ENCODE measurements around the gene TBC1D22A.

The TBC1D22A gene

GRCh38 chr22:47020166-47020565 lies 257.7 kb downstream of the TBC1D22A start:
- no peak for DNase-seq

DNA sequence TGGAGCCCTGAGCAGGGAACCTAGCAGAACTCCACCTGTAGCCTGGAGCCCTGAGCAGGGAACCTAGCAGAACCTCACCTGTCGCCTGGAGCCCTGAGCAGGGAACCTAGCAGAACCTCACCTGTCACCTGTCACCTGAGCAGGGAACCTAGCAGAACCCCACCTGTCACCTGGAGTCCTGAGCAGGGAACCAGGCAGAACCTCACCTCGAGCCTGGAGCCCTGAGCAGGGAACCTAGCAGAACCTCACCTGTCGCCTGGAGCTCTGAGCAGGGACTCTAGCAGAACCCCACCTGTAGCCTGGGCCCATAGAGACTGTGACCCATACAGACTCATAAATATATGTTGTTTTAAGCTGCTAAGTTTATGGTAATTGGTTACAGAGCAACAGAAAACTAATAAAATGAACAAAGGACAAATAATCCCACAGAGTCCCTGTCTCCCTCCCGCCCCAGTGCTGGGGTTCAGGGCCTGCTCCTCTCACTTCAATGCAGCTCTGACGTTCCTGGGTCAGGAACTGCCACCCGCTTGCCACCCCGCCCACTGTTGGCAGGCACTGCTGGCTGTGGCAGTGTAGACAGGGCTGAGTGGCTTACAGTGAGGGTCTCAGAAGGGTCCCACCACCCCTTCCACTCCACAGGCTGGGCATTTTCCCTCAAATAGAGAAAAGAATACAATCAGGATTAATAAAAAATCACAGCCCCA lies 259.1 kb downstream of the TBC1D22A start:
- DNase-seq = no peak

- DNase-seq = no peak
Observed at GRCh38 chr22:47022075-47022473, 259.6 kb downstream of the TBC1D22A start.

DNA sequence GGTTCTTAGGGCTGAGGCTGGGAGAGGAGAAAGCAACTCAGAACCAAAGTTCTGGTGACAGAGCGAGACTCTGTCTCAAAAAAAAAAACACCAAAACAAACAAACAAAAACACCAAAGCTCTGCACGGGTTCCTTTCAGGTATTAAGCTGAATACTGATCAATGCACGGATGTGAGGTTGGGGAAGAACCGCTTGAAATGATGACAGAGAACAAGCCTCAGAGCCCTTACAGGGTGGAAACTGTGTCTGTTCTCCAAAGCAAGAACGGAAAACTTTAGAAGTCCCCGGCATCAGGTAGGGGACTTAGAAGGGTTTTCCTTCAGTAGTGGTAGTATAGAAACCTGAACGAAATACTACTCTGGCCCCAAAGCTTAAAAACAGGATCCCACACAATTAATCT lies 260.0 kb downstream of the TBC1D22A start:
- DNase-seq = no peak

DNA sequence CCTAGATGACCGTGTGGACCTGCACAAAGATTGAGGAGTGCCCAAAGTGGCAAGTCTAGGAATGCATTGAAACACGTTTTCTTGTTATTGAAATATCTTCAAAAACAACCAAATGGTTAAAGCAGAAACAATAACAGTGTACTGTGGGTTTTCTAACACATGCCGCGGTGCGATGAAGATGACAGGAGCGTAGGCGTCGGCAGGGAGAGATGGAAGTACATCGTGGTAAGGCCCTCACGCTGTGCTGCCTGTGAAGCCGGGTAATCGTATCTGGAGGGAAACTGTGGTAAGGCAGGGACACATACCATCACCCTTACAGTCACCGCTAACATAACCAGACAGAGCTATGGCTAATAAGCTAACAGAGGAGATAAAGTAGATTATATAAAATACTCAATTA lies 261.4 kb downstream of the TBC1D22A start:
- DNase-seq = no peak

GRCh38 chr22:47027766-47028165 lies 265.3 kb downstream of the TBC1D22A start:
- no peak for DNase-seq

GRCh38 chr22:47029244-47030074 lies 267.0 kb downstream of the TBC1D22A start:
- DNase-seq = no peak

DNA sequence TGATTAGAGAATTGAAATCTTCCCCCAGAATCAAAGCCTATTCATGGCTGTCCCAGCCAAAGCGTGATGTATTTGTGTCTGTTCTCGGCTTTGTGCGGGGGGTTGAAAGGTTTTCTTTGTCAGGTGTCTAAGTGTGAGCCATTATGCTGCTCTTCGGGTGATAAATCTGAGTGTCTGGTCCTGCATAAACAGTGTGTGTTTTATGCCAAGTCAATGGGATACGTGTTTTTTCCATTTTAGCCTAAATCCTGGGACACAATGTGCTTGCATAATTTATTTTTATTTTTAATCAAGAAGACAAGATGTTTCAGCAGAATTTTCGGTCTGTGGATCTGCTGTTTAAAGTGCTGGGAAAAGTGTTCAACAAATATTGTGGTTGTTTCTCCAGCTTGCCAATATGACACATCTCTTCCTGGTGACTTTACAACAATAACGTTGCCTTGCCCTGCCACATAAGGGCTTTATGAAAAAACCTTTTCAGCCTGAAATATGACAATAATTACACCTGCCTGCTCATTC lies 267.8 kb downstream of the TBC1D22A start:
- DNase-seq = no peak

GRCh38 chr22:47030881-47031627 lies 268.6 kb downstream of the TBC1D22A start:
- no peak for DNase-seq

GRCh38 chr22:47031628-47031915 lies 269.1 kb downstream of the TBC1D22A start:
- DNase-seq = no peak

DNA sequence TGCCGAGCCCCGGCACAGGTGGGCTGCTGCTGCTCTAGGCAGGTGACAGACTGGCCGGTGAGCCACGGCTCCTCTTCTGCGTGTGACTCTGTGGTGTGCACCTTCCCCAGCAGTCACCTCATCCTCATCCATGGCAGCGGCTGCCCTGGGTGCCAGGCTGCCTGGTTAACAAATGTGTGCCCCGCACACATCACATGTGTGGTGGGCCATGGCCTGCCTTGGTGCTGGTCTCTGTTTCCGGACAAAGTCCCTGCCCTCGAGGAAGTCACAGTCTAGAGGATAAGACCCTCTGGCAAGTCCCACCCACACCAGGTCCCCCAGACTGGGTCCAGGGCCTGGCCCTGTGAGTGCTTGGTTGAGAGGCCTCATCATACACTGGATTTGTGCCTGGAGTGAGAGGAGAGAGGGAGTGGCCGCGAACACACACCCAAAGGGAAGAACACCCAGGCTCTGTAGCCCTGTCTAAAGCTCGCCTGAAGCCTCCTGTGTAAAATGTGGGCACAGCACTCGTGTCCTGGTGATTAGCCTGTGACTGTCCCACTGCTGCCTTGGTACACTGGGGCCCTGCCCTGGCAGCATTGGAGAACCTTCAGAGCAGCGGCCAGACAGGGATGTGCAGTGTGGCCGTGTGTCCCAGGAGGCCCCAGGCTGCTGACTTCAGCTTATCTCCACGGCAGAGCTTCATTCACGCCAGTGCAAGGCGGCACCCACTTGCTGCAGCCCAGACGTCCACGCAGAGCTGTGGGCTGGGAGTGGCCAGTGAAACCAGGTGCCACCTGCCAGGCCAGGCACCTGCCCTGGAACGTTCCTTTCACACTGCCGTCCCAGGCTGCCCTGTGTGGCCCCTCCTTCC lies 269.9 kb downstream of the TBC1D22A start:
- DNase-seq = no peak

GRCh38 chr22:47032956-47033647 lies 270.7 kb downstream of the TBC1D22A start:
- DNase-seq = no peak

DNA sequence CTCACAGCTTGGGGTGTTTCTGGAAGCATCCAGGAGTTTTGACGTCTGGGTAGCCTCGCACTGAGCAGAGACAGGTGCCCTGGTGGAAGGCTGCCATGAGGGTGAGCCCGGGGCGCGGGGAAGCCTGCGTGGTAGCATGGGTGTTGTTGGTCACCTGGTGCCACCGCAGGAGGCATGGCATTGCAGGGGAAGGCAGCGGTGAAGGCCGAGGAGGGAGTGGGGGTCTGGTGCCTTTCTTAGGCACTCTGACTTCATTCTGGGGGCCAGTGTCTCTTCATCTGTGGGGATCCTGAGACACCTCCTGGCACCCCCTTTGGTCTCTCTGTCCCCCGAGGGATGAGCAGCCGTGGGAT lies 271.2 kb downstream of the TBC1D22A start:
- no peak for DNase-seq

DNA sequence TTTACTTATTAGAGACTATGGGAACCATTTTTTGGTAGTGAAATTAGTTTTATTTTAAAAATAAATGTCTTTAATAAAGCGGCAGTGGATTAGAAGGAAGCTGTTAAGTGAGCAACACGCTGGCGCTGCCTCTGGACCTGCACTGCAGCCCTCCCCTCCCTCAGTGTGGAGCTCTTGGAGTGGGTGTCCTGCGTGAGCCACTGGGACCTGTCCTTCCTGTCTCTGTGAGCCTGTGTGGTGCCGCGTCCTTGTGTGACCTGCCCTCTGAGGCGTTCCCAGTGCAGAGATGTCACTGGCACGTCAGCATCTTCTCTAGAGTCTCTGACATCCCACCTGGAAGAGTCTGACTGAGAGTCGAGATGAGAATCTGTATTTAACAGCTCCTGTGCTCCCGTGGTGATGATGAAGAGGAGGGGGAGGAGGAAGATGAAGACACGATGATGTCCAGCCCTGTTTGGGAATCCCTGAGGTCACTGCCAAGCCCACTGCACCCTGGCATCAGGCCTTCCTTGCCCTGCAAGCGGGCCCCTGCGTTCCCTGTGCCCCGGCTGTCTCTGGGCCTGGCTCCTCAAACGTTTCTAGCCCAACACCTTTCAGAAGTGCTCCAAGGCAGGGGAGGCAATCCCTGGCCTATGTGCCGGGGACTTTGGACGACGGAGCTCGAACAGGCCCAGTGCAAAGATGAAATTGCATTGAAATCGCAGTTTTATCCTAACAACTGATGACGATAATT lies 271.8 kb downstream of the TBC1D22A start:
- DNase-seq = no peak

GRCh38 chr22:47034905-47035419 lies 272.5 kb downstream of the TBC1D22A start:
- DNase-seq = no peak

DNA sequence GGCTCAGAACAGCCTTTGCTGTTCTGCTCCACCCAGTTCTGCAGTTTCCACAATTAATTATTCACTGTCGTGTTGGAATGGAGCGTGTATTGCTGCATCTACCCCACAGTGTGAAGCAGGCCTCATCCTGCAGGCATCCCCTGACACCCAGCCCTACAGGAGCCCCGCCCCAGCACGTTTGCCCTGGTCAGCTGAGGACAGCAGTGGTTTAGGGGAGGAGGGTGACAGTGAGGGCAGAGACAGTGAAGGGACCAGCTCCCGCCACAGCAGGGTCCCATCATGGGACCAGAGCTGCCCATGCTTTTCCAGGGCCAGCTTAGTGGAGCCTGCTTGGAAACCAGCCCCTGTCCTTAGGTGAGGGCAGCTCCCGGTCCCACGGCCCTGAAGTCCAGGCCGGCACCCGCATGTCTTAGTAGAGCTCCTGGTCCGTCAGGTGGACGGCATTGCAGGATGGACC lies 273.0 kb downstream of the TBC1D22A start:
- no peak for DNase-seq

GRCh38 chr22:47036352-47036751 lies 273.9 kb downstream of the TBC1D22A start:
- no peak for DNase-seq

DNA sequence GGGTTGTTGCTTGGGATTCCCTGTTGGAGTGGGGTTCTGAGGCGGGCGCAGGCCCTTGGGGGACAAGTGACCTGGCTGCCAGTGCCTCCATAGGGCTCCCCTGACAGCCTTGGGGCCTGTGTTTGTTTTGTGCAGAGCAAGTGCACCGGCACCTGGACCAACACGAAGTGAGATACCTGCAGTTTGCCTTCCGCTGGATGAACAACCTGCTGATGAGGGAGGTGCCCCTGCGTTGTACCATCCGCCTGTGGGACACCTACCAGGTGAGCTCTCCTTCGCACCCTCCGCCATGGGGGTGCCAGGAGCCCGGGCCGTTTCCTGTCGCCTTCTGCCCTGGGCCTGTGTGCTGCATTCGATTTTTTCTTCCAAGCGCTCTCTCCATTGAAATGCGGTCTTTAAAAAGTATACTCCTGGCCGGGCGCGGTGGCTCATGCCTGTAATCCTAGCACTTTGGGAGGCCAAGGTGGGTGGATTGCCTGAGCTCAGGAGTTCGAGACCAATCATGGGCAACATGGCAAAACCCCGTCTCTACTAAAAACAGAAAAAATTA lies 274.6 kb downstream of the TBC1D22A start:
- DNase-seq = no peak

DNA sequence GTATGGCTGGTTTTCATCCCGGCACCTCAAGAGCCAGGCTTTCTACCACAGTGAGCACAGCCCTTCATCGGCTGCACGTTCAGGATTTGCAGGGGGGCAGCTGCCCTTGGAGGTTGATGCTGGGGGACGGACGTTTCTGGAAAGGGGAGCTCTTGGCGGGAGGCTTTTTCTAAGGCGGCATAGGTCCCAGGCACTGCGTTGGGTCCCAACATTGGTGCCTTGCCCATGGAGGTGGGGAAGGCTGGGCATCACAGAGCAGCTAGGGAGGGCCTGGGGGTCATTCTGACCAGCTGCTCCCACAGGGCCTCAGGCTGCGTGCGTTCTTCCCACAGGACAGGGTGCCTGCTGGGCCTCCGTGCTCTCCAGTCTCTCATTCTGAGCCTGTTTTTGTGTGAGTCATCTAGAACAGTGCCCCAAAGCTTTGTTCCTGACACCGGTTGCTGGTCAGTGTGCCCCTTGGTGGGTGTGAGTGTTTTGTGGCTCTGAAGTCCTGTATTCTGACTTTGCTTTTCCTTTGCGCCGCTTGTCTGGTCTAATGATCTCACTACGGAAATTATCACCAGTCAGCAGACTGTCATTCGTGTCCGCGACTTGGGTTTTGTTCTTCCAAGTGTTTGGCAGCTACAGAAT lies 275.9 kb downstream of the TBC1D22A start:
- DNase-seq = no peak

- no peak for DNase-seq
Observed at GRCh38 chr22:47039356-47039755, 276.9 kb downstream of the TBC1D22A start.

All from NCI-H1105 (cell line).